ENCODE data around the gene TMEM38A.
"Not testable (repeated sequence)": the region's sequence is repeated elsewhere in the genome, so short reads cannot be mapped to it uniquely, and the experiment has no call there.

The TMEM38A gene

GRCh38 chr19:16721051-16721450 is 60.1 kb downstream of the TMEM38A start:
- H4K8ac ChIP-seq (ENCODE audit: low read depth, low read length): no peak overlapping the region
- no peak overlapping the region for H3K18ac ChIP-seq (ENCODE audit: low read length)
- no peak overlapping the region for H2AK5ac ChIP-seq (ENCODE audit: low read depth, low read length)
- H3K36me3 ChIP-seq (replicated peaks in 1 of 2; ENCODE audit: control insufficient read depth in 2 of 2, insufficient read depth in 2 of 2, low read length in 2 of 2): no peaks in the 10 kb centered on the region
- H4K91ac ChIP-seq (ENCODE audit: low read depth, low read length, poor library complexity): no peak overlapping the region
- no peak overlapping the region for H2BK5ac ChIP-seq (ENCODE audit: low read length)
- no peak overlapping the region for H3K4ac ChIP-seq (ENCODE audit: low read length)
- no peak overlapping the region for H2BK15ac ChIP-seq (ENCODE audit: low read length)
- H3K4me2 ChIP-seq (ENCODE audit: insufficient read depth, low read length, poor library complexity, severe bottlenecking): no peak overlapping the region
- H3K9ac ChIP-seq (ENCODE audit: low read depth, low read length, poor library complexity): no peak overlapping the region
- no peak overlapping the region for H2BK12ac ChIP-seq (ENCODE audit: low read length)
- peaks cover 4 to 9% of the 10 kb centered on the region in 2 donors for H3K9me3 ChIP-seq (replicated peaks in 1 of 2; ENCODE audit: control insufficient read depth in 2 of 2, insufficient read depth in 1 of 2, low read depth in 1 of 2, low read length in 2 of 2)
- H3K27me3 ChIP-seq (ENCODE audit: control insufficient read depth in 3 of 3, insufficient read depth in 3 of 3, low read depth in 1 of 3, low read length in 3 of 3): no peaks in the 10 kb centered on the region
- H3K4me3 ChIP-seq (ENCODE audit: low read length in 2 of 2): no peak overlapping the region
- no peak overlapping the region for H3K27ac ChIP-seq (replicated peaks; ENCODE audit: low read length)
- no peak overlapping the region for H2AFZ ChIP-seq (ENCODE audit: low read length)
- no peaks in the 10 kb centered on the region for H3K4me1 ChIP-seq (ENCODE audit: control insufficient read depth in 2 of 2, insufficient read depth in 1 of 2, low read depth in 1 of 2, low read length in 2 of 2)
- no peaks in the 10 kb centered on the region for H3K79me1 ChIP-seq (ENCODE audit: low read depth, low read length)
- DNase-seq (ENCODE audit: low spot score): no peak
- no peak overlapping the region for H3K14ac ChIP-seq (ENCODE audit: low read length)
- no peak overlapping the region for H3K23ac ChIP-seq (ENCODE audit: low read depth, low read length, poor library complexity)
- WGBS, 2 donors (ENCODE audit: extremely low coverage in 2 of 2, insufficient read length in 2 of 2, insufficient replicate concordance in 1 of 2): no CpG with 5 or more reads among the region's 7 CpGs
- no peak overlapping the region for H2BK120ac ChIP-seq (ENCODE audit: low read depth, low read length)

- WGBS, 2 donors (ENCODE audit: extremely low coverage in 2 of 2, insufficient read length in 2 of 2, insufficient replicate concordance in 1 of 2): no CpG with 5 or more reads among the region's 3 CpGs
- H2BK120ac ChIP-seq (ENCODE audit: low read depth, low read length): no peak overlapping the region
These were observed 61.7 kb downstream of the TMEM38A start for GRCh38 chr19:16722591-16722990.

GRCh38 chr19:16726916-16727315 is 66.0 kb downstream of the TMEM38A start:
- H2BK120ac ChIP-seq (ENCODE audit: low read depth, low read length): peak overlapping the region; percentile 61
- H3K4me1 ChIP-seq (ENCODE audit: control insufficient read depth in 2 of 2, insufficient read depth in 1 of 2, low read depth in 1 of 2, low read length in 2 of 2): peaks cover 0 to 6% of the 10 kb centered on the region in 2 donors
- no peaks in the 10 kb centered on the region for H3K79me1 ChIP-seq (ENCODE audit: low read depth, low read length)
- H2BK12ac ChIP-seq (ENCODE audit: low read length): peak overlapping the region; percentile 90
- H3K27me3 ChIP-seq (ENCODE audit: control insufficient read depth in 3 of 3, insufficient read depth in 3 of 3, low read depth in 1 of 3, low read length in 3 of 3): no peaks in the 10 kb centered on the region
- no peak for DNase-seq (ENCODE audit: low spot score)
- H4K91ac ChIP-seq (ENCODE audit: low read depth, low read length, poor library complexity): no peak overlapping the region
- no CpG with 5 or more reads among the region's 11 CpGs for WGBS, 2 donors (ENCODE audit: extremely low coverage in 2 of 2, insufficient read length in 2 of 2, insufficient replicate concordance in 1 of 2)
- H2AK5ac ChIP-seq (ENCODE audit: low read depth, low read length): peak overlapping the region; percentile 60
- H2AFZ ChIP-seq (ENCODE audit: low read length): peak overlapping the region; percentile 72
- H2BK5ac ChIP-seq (ENCODE audit: low read length): peak overlapping the region; percentile 84
- H2BK15ac ChIP-seq (ENCODE audit: low read length): peak overlapping the region; percentile 89
- H3K36me3 ChIP-seq (replicated peaks in 1 of 2; ENCODE audit: control insufficient read depth in 2 of 2, insufficient read depth in 2 of 2, low read length in 2 of 2): no peaks in the 10 kb centered on the region
- H3K9me3 ChIP-seq (replicated peaks in 1 of 2; ENCODE audit: control insufficient read depth in 2 of 2, insufficient read depth in 1 of 2, low read depth in 1 of 2, low read length in 2 of 2): peaks cover 4 to 9% of the 10 kb centered on the region in 2 donors
- peak overlapping the region; percentile 87 for H3K18ac ChIP-seq (ENCODE audit: low read length)
- no peak overlapping the region for H3K27ac ChIP-seq (replicated peaks; ENCODE audit: low read length)
- no peak overlapping the region for H3K9ac ChIP-seq (ENCODE audit: low read depth, low read length, poor library complexity)
- peak overlapping the region; percentile 65 for H4K8ac ChIP-seq (ENCODE audit: low read depth, low read length)
- peak overlapping the region; percentile 89 for H3K14ac ChIP-seq (ENCODE audit: low read length)
- no peak overlapping the region for H3K4ac ChIP-seq (ENCODE audit: low read length)
- no peak overlapping the region for H3K4me2 ChIP-seq (ENCODE audit: insufficient read depth, low read length, poor library complexity, severe bottlenecking)
- peak overlapping the region; percentile 55 for H3K23ac ChIP-seq (ENCODE audit: low read depth, low read length, poor library complexity)
- no peak overlapping the region for H3K4me3 ChIP-seq (ENCODE audit: low read length in 2 of 2)

More at GRCh38 chr19:16722591-16722990, 61.7 kb downstream of the TMEM38A start:
- H3K4me3 ChIP-seq (ENCODE audit: low read length in 2 of 2): no peak overlapping the region
- no peak overlapping the region for H3K9ac ChIP-seq (ENCODE audit: low read depth, low read length, poor library complexity)
- DNase-seq (ENCODE audit: low spot score): no peak
- H4K8ac ChIP-seq (ENCODE audit: low read depth, low read length): no peak overlapping the region
- no peak overlapping the region for H2AFZ ChIP-seq (ENCODE audit: low read length)
- no peaks in the 10 kb centered on the region for H3K79me1 ChIP-seq (ENCODE audit: low read depth, low read length)
- no peaks in the 10 kb centered on the region for H3K36me3 ChIP-seq (replicated peaks in 1 of 2; ENCODE audit: control insufficient read depth in 2 of 2, insufficient read depth in 2 of 2, low read length in 2 of 2)
- no peak overlapping the region for H3K14ac ChIP-seq (ENCODE audit: low read length)
- H3K4ac ChIP-seq (ENCODE audit: low read length): no peak overlapping the region
- no peak overlapping the region for H3K23ac ChIP-seq (ENCODE audit: low read depth, low read length, poor library complexity)
- no peaks in the 10 kb centered on the region for H3K27me3 ChIP-seq (ENCODE audit: control insufficient read depth in 3 of 3, insufficient read depth in 3 of 3, low read depth in 1 of 3, low read length in 3 of 3)
- H3K9me3 ChIP-seq (replicated peaks in 1 of 2; ENCODE audit: control insufficient read depth in 2 of 2, insufficient read depth in 1 of 2, low read depth in 1 of 2, low read length in 2 of 2): peaks cover 4 to 9% of the 10 kb centered on the region in 2 donors
- H4K91ac ChIP-seq (ENCODE audit: low read depth, low read length, poor library complexity): no peak overlapping the region
- peaks cover 0 to 6% of the 10 kb centered on the region in 2 donors for H3K4me1 ChIP-seq (ENCODE audit: control insufficient read depth in 2 of 2, insufficient read depth in 1 of 2, low read depth in 1 of 2, low read length in 2 of 2)
- no peak overlapping the region for H2BK12ac ChIP-seq (ENCODE audit: low read length)
- H2BK15ac ChIP-seq (ENCODE audit: low read length): no peak overlapping the region
- H2BK5ac ChIP-seq (ENCODE audit: low read length): no peak overlapping the region
- no peak overlapping the region for H3K4me2 ChIP-seq (ENCODE audit: insufficient read depth, low read length, poor library complexity, severe bottlenecking)
- H3K27ac ChIP-seq (replicated peaks; ENCODE audit: low read length): no peak overlapping the region
- no peak overlapping the region for H2AK5ac ChIP-seq (ENCODE audit: low read depth, low read length)
- no peak overlapping the region for H3K18ac ChIP-seq (ENCODE audit: low read length)

GRCh38 chr19:16735650-16736266 is 74.8 kb downstream of the TMEM38A start:
- H3K9me3 ChIP-seq (replicated peaks in 1 of 2; ENCODE audit: control insufficient read depth in 2 of 2, insufficient read depth in 1 of 2, low read depth in 1 of 2, low read length in 2 of 2): peaks cover 0 to 11% of the 10 kb centered on the region in 2 donors
- H2AFZ ChIP-seq (ENCODE audit: low read length); H3K14ac ChIP-seq (ENCODE audit: low read length); H3K79me1 ChIP-seq (ENCODE audit: low read depth, low read length); H3K27me3 ChIP-seq (ENCODE audit: control insufficient read depth in 3 of 3, insufficient read depth in 3 of 3, low read depth in 1 of 3, low read length in 3 of 3); H3K9ac ChIP-seq (ENCODE audit: low read depth, low read length, poor library complexity); H4K8ac ChIP-seq (ENCODE audit: low read depth, low read length); H4K91ac ChIP-seq (ENCODE audit: low read depth, low read length, poor library complexity); H2BK15ac ChIP-seq (ENCODE audit: low read length); H3K36me3 ChIP-seq (replicated peaks in 1 of 2; ENCODE audit: control insufficient read depth in 2 of 2, insufficient read depth in 2 of 2, low read length in 2 of 2); H2AK5ac ChIP-seq (ENCODE audit: low read depth, low read length); H2BK120ac ChIP-seq (ENCODE audit: low read depth, low read length); H3K23ac ChIP-seq (ENCODE audit: low read depth, low read length, poor library complexity); H3K27ac ChIP-seq (replicated peaks; ENCODE audit: low read length); H3K4ac ChIP-seq (ENCODE audit: low read length); H2BK12ac ChIP-seq (ENCODE audit: low read length); H3K18ac ChIP-seq (ENCODE audit: low read length); H3K4me3 ChIP-seq (ENCODE audit: low read length in 2 of 2); DNase-seq (ENCODE audit: low spot score); H2BK5ac ChIP-seq (ENCODE audit: low read length); H3K4me2 ChIP-seq (ENCODE audit: insufficient read depth, low read length, poor library complexity, severe bottlenecking): not testable (repeated sequence)
- WGBS, 2 donors (ENCODE audit: extremely low coverage in 2 of 2, insufficient read length in 2 of 2, insufficient replicate concordance in 1 of 2): no CpG with 5 or more reads among the region's 4 CpGs
- peaks cover 9 to 16% of the 10 kb centered on the region in 2 donors for H3K4me1 ChIP-seq (ENCODE audit: control insufficient read depth in 2 of 2, insufficient read depth in 1 of 2, low read depth in 1 of 2, low read length in 2 of 2)

All from neuronal stem cell (in vitro differentiated cells).